CD4-positive, alpha-beta T cell treated with Interleukin-6 for 4 hours (primary cell): Measurements from ENCODE around the gene GOLGA6L10.
"Not testable (repeated sequence)": the region's sequence is repeated elsewhere in the genome, so short reads cannot be mapped to it uniquely, and the experiment has no call there.

ENCODE experiments used
- DNase-seq: peaks from one replicate; pipeline ENCODE4 v3.0.0-alpha.2; 2020; ENCODE audit warnings: mixed read lengths

Gene GOLGA6L10

DNA sequence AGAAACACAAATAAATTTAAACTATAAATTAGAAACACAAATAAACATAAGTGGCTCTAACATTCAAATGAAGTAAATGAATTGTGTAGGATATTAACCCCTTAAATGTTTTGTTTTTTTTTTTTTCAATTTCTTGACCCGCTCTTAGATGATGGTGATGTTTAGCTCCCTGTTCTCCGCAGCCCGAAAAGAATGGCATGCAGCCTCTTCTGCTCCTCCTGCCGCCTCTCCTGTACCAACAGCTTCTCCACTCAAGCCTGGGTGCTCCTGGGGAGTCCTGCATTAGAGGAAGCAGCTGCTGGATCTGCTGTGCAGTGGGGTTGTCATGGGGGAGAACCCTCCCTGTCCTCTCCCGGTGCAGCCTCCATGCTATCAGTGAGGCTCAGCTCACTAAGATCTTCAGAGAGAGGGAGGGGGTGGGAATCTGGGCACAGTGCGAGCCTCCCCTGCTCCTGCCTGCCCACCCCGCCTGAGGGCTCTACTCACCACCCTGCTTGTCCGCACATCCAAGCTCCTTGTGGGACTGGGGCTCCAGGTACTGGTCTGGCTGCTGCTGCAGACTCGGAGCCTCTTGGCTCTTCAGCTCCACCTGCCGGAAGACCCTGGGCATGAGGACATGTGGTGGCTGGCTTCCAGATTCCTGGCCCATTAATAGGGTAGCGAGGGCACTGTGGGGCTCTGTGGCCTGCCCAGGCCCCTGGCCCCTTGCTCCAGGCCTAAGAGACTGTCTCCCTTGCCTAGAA, 6.5 kb downstream of the GOLGA6L10 start:
- not testable (repeated sequence) for DNase-seq

DNA sequence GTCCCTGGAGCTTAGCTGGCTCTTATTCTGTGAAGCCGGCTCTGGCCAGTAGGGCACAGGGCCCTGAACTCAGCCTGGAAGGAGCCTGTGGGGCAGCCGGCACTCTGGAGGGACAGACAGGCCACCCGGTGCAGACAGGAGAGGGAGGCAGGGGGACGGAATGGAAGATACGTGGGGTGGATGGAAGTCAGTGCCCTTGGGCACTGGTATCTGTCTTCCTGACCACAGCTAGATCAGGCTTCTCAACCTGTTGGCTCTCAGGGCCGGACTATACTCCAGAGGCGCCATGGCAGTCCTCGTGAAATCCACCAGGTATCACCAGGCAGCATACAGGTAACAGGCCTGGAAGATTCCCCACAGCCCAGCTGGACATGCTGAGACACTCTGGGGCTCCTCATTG, 10.7 kb downstream of the GOLGA6L10 start:
- not testable (repeated sequence) for DNase-seq

DNA sequence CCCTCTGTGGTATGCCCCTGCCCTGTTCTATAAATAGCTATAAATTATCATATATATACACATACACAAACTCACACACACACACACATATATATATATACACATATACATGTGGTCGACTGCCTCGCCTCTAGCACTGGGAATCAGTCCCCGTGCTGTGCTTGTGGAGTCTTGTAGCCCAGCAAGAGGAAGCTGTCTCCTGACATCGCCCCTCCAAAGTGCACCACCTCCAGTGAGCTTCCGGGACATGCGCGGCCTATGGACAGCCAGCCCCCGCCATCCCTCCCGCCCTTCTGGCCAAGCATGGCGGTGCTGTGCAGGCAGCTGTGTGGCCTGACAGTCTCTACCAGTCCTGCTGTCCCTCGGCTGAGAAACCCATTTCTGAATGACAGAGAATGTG, 11.2 kb downstream of the GOLGA6L10 start:
- DNase-seq, result not testable (repeated sequence)

DNA sequence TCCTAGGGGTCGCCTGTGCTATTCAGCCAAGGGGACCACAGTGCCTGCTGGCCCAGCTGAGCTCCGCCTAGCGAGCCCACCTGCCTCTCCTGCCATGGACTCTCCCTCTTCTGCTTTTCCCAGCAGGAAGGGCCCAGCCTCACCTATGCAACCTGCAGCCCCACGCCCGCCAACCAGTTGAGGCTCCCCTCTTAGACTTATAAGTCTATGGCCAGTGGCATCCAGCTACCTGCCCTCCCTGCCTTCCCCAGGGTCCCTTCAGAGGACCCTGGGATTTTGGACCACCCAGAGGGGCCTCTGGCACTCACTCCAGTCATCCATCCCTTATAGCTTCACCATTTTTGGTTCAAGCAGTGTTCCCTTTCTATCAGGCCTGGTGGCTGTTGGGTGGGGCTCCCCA, 12.2 kb downstream of the GOLGA6L10 start:
- DNase-seq, result not testable (repeated sequence)

DNA sequence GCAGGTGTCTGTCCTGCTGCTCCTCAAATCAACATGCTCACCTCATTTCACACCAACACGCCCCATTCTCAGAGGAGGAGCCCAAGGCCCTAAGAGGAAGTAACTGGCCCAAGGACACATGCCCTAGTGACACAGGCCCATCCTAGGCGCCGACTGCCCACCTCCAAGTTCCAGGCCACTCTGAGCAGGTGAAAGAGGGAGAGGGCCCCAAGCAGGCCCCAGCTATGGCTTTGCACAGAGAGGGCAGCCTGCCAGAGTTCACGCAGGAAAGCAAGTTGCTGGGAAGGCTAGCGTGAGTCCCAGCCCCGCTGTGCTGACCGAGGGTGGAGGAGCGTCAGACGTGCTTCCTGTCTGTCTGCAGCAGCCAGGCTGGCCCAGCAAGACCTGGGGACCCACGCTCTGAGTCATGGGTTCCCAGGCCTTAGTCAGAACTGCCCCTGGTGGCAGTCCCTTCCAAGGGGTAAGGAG, 13.1 kb downstream of the GOLGA6L10 start:
- not testable (repeated sequence) for DNase-seq

DNA sequence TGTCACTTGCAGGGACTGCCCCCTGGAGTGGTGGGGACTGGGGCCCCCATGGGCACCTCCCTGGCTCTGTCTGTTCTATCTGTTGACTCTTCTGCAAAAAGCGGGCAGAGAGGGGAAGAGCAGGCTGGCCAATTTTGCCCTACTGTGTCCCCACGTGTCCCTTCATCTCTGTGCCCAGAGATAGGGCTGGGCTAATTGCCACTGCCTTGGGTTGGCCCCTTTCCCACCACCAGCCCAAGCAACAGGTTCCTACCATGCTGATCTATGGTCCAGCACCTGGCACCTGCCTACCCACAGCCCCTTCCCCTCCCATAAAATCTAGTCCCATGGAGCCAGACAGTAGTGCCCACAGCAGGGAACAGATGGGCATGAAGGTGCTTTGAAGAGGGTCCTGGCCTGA, 14.3 kb downstream of the GOLGA6L10 start:
- DNase-seq, result not testable (repeated sequence)

DNA sequence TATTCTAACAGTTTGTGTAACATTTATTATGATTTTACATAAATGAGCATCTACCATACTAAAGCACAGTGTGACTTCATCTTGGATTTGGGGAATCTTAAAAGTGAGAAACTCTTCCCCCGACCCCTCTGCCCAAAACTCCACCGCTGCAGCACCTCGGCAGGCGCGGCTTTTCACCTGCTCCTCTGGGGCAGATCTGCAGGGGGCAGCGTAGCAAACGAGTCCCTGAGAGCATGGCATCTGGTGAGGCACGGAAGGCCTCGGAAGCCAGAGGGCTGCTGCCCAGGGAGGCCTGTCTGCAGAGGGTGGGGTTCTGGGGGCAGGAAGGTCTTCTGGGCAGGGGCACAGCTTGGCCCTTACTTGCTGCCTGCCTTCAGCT, 14.7 kb downstream of the GOLGA6L10 start:
- not testable (repeated sequence) for DNase-seq

DNA sequence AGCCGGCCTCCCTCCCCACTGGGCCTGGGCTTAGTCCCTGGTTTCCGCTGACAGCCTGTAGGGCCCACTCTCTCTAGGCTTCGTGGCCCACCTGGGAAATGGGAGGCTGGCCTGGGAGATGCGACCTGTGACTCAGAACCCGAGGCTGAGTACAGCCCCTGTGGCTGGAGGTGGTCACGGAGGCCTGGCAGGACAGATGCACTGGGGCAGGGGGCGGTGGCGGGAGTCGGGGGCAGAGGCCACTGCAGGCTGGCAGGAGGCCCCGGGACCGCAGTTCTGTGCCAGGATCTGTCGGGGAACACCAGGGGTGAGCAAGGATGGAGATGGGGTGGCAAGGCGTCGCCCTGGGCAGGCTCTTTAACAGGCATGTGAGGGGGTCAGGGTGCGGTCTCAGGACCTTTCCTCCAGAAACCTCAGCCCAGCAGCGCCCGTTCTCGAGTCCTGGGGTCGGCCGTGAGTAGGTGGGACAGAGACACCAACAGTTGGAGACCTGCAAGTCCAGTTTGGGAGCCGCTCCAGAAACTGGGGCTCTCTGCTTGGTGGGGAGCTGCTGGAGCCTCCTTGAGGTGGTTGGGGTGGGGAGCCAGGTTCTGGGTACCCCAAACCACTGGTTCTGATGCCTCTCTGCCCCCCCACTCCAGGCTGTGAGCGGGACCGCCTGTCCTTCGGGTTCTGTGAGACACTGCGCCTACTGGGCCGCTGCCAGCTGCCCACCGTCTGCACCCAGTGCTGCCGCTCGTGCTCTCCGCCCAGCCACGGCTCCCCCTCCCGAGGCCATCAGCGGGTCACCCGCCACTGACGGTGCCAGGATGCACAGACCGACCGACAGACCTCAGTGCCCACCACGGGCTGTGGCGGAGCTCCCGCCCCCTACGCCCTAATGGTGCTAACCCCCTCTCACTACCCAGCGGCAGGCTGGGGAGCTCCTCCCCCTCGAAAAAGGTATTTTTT, 15.4 kb downstream of the GOLGA6L10 start:
- not testable (repeated sequence) for DNase-seq

DNA sequence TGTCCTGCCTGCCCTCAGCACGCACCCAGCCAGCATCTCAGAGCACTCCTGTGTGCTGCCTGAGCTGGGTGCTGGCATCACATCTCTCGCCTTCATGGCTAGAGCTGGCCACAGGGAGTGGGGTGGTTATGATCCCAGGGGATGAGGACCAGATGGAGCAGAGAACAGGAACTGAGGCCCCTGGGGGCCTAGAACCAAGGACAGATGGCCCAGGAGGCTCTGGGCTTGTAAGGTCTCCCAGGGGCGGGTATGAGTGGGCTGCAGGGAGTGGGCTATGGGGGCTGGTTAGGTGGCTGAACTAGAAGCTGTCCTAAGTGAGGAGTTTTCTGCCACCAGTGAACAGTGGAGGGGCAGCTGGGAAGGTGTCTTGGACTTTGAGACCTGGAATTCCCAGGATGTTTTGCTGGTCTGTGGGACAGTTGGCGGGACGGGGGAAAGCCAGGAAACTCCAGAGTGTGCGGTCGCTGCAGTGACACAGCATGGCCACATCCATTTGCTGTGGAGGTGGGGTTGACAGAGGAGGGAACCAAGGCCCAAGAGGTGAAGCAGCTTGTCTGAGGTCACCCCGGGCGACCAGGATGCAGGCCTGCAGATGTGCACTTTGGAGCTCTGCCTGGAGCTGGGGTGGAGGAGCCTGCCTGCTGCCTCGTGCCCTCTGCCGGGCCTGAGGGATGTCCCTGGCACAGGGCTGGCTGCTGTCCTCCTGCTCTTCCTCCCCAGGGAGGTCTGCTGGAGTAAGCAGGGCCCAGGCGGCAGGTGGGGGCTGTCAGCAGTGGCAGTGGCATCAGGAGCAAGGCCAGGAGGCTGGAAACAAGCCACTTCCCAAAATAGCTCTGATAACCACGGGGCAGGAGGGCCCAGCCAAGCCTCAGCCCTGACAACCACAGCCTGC, 16.3 kb downstream of the GOLGA6L10 start:
- DNase-seq, result not testable (repeated sequence)

DNA sequence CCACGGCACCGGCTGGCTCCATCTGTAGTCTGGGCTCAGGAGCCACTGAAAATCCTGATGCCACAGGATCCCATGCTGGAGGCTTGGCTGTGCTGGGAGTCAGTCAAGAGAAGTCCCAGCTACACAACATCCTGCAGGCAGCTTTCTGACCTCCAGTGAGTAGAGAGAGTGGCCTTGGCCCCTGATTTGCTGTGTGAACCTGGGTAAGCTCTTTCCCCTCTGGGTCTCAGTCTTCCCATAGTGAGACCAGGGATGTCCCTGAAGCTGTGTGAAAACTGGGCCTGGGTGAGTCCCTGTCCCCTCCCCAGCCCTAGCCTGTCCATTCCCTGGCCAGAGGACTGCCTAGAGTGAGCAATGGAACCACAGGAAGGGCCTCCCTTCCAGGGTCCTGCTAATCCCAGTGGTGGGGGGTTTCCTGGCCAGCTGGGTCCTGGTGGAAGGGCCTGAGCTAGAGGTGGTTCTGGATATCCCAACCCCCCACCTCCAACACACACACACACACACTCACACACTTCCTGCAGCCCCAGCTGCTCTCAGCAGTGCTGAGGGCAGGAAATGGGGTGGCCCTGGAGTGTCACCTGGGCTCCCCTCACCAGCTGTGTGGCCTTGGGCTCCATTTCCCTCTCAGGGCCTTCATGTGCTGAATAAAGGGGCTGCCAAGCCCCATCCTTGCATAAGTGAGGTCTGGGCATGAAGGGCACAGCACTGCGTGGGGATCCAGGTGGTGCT, 17.5 kb downstream of the GOLGA6L10 start:
- DNase-seq, result not testable (repeated sequence)

DNA sequence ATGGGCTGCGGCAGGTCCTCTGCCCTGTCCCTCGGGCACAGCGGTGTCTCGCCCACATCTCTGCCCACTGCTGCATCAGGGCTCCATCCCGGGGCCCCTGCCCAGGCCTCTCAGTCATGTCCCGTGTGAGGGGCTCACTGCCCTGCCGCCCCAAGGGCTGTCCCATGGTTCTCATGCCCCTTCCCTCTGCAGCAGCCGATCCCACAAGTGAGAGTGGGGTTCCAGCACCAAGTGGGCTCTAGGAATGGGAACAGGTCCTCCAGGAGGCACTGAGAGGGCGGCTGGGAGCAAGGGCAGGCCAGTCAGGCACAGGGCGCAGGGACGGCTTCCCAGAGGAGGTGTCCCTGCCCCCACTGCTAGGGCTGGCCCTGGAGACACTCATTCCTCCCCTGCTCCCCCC, 18.4 kb downstream of the GOLGA6L10 start:
- not testable (repeated sequence) for DNase-seq

DNA sequence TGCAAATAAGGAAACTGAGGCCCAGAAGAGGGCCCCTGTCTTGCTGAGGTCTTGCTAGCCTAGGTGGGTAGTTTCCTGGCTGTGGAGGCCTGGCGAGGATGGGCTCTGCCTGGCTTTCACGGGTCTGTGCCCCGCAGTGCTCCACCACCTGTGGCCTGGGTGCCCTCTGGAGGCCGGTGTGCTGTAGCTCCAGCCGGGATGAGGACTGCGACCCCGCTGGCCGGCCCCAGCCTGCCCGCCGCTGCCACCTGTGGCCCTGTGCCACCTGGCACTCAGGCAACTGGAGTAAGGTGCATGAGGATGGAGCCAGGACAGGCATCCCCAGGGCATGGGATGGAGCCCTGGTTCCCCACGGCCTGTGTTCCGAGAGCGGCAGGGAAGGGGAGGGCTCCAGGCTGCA, 20.2 kb downstream of the GOLGA6L10 start:
- DNase-seq, result not testable (repeated sequence)

DNA sequence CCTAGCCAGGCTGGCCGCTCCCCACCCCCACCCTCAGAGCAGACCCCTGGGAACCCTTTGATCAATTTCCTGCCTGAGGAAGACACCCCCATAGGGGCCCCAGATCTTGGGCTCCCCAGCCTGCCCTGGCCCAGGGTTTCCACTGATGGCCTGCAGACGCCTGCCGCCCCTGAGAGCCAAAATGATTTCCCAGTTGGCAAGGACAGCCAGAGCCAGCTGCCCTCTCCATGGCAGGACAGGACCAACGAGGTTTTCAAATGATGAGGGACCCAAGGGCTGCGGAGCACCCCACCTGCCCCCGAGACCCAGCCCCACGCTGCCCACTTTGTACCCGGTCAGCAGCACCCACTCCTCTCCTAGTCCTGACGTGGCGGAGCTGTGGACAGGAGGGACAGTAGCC, 21.9 kb downstream of the GOLGA6L10 start:
- DNase-seq, result not testable (repeated sequence)

DNA sequence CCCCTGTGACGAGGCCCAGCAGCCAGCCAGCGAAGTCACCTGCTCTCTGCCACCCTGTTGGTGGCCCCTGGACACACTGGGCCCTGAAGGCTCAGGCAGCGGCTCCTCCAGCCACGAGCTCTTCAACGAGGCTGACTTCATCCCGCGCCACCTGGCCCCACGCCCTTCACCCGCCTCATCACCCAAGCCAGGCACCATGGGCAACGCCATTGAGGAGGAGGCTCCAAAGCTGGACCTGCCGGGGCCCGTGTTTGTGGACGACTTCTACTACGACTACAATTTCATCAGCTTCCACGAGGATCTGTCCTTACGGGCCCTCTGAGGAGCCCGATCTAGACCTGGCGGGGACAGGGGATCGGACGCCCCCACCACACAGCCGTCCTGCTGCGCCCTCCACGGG, 22.4 kb downstream of the GOLGA6L10 start:
- DNase-seq, result not testable (repeated sequence)

DNA sequence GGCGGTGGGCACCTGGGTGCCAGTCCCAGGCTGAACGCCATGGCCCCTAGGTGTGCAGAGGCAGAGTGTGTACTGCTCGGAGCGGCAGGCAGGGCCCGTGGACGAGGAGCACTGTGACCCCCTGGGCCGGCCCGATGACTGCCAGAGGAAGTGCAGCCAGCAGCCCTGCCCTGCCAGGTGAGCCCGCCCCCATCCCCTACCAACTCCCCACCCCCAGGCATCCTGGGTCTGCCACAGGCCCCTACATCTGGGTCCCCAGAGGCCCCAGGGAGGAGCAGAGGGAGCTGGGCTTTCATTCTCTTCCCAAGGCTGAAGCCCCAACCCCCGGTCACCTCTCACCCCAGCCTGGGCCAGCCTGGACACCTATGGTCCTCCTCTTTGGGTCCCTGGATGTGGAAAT, 23.6 kb downstream of the GOLGA6L10 start:
- DNase-seq, result not testable (repeated sequence)

DNA sequence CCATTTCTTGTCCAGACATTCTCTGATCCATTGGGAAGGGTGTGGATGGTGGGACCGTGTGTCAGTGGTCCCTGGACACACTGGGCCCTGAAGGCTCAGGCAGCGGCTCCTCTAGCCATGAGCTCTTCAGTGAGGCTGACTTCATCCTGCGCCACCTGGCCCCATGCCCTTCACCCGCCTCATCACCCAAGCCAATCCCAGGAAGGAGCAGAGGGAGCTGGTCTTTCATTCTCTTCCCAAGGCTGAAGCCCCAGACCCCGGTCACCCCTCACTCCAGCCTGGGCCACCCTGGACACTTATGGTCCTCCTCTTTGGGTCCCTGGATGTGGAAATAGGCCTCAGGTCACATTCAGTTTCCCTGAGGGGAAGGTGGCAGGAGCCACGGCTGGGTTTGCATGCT, 24.4 kb downstream of the GOLGA6L10 start:
- DNase-seq, result not testable (repeated sequence)

DNA sequence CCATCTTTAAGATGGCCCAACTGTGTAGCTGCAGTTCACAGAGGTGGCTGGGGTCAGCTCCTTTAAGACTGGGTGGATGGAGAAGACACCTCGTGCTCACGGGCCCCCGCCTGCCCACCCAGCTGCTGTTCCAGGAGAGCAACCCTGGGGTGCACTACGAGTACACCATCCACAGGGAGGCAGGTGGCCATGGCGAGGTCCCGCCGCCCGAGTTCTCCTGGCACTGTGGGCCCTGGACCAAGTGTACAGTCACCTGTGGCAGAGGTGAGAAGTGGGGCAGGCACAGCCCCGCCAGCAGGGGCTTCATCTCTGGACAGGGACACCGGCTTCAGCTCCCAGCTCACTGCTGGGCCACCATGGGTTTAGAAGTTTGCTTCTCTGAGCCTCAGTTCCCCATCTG, 26.8 kb downstream of the GOLGA6L10 start:
- DNase-seq, result not testable (repeated sequence)

DNA sequence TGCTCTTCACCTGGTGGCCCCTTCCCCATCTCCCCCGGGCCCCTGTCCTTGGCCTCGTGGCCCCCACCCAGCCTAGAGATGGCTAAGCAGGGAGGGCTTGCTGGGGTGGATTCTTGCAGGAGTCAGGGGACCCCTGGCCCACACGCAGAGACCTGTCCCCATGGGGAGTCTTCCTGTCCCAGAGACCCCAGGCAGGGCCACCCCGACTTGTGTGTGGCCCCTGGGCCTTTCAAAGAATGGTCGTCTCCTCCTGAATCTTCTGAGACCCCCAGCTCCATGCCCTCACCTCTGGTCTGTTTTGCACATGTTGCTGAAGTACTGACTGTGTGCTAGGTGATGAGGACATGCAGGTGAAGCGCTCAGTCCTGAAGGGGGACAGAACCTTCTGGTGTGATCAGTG, 28.4 kb downstream of the GOLGA6L10 start:
- not testable (repeated sequence) for DNase-seq

DNA sequence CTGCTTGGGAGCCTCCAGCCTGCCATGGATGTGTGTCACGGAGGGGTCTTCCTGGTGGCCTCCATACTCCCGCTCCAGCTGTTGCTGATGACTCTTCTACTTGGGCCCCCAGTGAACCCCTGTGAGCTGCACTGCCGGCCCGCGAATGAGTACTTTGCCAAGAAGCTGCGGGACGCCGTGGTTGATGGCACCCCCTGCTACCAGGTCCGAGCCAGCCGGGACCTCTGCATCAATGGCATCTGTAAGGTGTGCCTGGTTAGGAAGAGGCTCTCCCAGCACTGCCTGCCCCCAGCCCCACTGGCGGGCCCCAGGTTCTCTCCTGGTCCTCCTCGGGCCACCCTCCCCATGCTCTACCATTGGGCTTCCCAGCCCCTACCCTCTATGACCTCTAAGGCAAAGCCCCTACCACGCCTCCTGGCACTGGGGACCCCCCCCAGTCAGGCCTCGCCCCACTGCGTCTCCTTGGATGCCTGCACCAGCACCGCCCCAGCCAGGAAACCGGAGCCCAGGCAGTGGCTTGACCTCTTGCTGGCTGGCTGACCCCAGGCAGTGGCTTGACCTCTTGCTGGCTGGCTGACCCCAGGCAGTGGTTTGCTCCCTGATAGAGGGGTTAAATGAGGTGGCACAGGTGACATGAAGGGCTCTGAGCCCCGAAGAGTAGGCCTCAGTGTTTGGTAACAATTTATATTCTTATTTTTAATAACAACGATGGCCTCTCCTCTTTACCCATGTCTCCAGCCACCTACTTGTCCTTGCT, 29.6 kb downstream of the GOLGA6L10 start:
- not testable (repeated sequence) for DNase-seq

DNA sequence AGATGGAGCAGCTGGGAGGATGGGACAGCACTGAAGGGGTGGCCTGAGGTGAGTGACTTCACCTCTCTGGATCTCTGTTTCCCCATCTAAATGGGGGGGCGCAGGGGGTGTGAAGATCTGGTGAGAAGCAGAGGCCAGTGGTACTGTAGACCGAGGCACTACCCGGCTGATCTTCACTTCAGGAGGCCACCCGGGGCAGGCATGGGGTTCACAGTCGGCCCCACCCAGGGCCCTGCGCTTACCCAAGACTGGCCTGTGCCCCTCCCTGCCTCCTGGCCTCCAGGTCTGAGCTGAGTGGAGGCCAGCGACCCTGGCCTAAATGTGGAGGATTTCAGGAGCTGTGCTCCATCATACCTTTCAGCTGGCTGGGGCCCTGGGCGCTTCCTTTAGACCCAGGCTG, 31.0 kb downstream of the GOLGA6L10 start:
- DNase-seq, result not testable (repeated sequence)

DNA sequence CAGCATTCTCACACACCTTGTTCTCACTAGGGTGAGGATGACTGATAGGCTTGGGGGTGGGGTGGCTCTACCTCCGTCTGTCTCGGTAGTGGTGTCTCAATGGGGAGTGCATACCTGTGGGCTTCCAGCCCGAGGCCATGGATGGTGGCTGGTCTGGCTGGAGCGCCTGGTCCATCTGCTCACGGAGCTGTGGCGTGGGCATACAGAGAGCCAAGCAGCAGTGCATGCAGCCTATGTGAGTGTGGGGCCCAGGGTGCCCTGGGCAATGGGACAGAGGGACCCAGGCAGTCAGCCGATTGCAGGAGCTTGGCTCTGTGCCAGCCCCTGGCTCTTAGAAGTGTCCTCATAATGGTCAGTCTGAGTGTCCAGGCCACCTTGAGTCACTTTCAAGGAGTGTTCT, 31.8 kb downstream of the GOLGA6L10 start:
- not testable (repeated sequence) for DNase-seq
